Upper lobe of left lung (tissue), 6 donors: ENCODE results near the gene CAMK4. TPM values are rescaled to one million over a fixed set of nuclear protein-coding genes. Genes with fewer than 3 reads are reported as not detected.
A peak's percentile ranks its signal among the peaks of the same experiment; 100 is the strongest.

Experiments used
- ATAC-seq, 2 donors: fragments of 200-7000 bp; cut with Tn5 transposase; one replicate each; pipeline ENCODE4 v1.9.1; 2022; ENCODE audit warnings: mild to moderate bottlenecking in 2 of 2, moderate library complexity in 2 of 2; ENCODE audit not compliant: low FRiP score in 2 of 2
- DNase-seq, 2 donors: peaks; one replicate each; pipeline ENCODE4 v3.0.0-alpha.2; 2019 to 2020
- H3K27ac ChIP-seq, 4 donors: fragments of 200-600 bp; sonication (generic); one replicate each; pipeline ENCODE4 v1.5.1; 2016 to 2019
- H3K27me3 ChIP-seq, 4 donors: fragments of 200-600 bp; sonication (generic); one replicate each; pipeline ENCODE4 v1.5.1; 2017 to 2019
- H3K36me3 ChIP-seq, 4 donors: fragments of 200-600 bp; sonication (generic); one replicate each; pipeline ENCODE4 v1.5.1; 2016 to 2019
- H3K4me1 ChIP-seq, 4 donors: fragments of 200-600 bp; sonication (generic); one replicate each; pipeline ENCODE4 v1.5.1; 2018 to 2019
- H3K4me3 ChIP-seq, 4 donors: fragments of 200-600 bp; sonication (generic); one replicate each; pipeline ENCODE4 v1.5.1; 2017 to 2019; ENCODE audit warnings: mild to moderate bottlenecking in 2 of 4, moderate library complexity in 1 of 4
- H3K9me3 ChIP-seq, 4 donors: fragments of 200-600 bp; sonication (generic); one replicate each; pipeline ENCODE4 v1.5.1; 2018 to 2019
- EP300 ChIP-seq, 4 donors: sonication (generic); formaldehyde crosslinking; IDR thresholded peaks; one replicate each; pipeline ENCODE4 v1.5.1; 2017; ENCODE audit warnings: antibody characterized with exemption in 4 of 4, control low read depth in 2 of 4
- POLR2A ChIP-seq, 4 donors: fragments of 450-650 bp; IDR thresholded peaks; one replicate each; pipeline ENCODE4 v1.5.1; 2016 to 2017; ENCODE audit warnings: antibody characterized with exemption in 4 of 4, mild to moderate bottlenecking in 2 of 4
- POLR2AphosphoS5 ChIP-seq, 2 donors: sonication (generic); formaldehyde crosslinking; IDR thresholded peaks; one replicate each; pipeline ENCODE4 v1.5.1; 2017; ENCODE audit warnings: antibody characterized with exemption in 2 of 2
- WGBS, 2 donors: methylation state at CpG; one replicate each; pipeline ENCODE4 v1.1.5; 2017 to 2018; 5-methylcytosine and 5-hydroxymethylcytosine counted together
- total RNA-seq, 6 donors: library from RNA; depleted of rRNA in 4 of 6; stranded (reverse); fragments of >200 nt in 4 of 6; gene quantifications; one replicate each; pipeline versions ENCODE4 v1.1.0 to v1.2.1, GENCODE V29; 2016 to 2021
- TF ChIP-seq, protein P1 (sequence below), 6 experiments: fragments of 450-650 bp in 4 of 6; fragments of 200-600 bp in 2 of 6; sonication (generic) in 2 of 6; IDR thresholded peaks; one replicate each; pipeline ENCODE4 v1.5.1; 2016 to 2019; ENCODE audit warnings: antibody characterized with exemption in 6 of 6
- donor health status: DM: no; HTN: no; CAD: no; lungs with moderate emphysema.
- donor health status: DM: no; HTN: yes; CAD: no; lungs with severe emphysema.

The CAMK4 gene
- total RNA-seq, 6 donors from 2014 or later, result 1.8 to 36.7 (median 2.2) TPM

DNA sequence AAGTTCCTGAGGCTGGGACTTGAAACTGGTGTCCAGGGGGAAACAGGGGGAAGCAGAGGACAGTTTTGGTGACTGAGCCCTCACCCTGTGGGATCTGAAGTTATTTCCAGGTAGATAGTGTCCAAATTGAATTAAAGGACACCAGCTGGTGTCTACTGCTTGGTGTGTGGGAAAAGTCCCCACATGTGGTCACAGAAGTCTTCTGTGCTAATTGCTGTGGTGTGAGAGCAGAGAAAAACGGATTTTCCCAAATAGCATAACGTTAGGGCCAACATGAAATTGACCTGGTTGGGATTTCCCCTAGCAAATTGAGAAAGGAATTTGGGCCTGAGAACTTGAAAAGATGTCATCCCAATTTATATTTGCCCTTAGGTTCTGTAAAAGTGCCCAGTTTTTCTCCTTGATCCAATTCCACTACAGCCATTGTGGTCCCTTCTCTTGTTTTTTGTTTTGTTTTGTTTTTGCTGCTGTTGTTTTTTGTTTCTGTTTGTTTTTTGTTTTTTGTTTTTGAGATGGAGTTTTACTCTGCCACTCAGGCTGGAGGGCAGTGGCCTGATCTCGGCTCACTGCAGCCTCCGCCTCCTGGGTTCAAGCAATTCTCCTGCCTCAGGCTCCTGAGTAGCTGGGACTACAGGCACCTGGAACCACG lies 293.8 kb downstream of the CAMK4 start:
- H3K36me3 ChIP-seq, result no peaks in the 10 kb centered on the region
- TF ChIP-seq, protein P1, sequence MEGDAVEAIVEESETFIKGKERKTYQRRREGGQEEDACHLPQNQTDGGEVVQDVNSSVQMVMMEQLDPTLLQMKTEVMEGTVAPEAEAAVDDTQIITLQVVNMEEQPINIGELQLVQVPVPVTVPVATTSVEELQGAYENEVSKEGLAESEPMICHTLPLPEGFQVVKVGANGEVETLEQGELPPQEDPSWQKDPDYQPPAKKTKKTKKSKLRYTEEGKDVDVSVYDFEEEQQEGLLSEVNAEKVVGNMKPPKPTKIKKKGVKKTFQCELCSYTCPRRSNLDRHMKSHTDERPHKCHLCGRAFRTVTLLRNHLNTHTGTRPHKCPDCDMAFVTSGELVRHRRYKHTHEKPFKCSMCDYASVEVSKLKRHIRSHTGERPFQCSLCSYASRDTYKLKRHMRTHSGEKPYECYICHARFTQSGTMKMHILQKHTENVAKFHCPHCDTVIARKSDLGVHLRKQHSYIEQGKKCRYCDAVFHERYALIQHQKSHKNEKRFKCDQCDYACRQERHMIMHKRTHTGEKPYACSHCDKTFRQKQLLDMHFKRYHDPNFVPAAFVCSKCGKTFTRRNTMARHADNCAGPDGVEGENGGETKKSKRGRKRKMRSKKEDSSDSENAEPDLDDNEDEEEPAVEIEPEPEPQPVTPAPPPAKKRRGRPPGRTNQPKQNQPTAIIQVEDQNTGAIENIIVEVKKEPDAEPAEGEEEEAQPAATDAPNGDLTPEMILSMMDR (IDR thresholded peaks at IDR 0.05), result no peak
- TF ChIP-seq POLR2A (IDR thresholded peaks at IDR 0.05), result no peak
- no peak for TF ChIP-seq EP300 (IDR thresholded peaks at IDR 0.05)
- no peak for TF ChIP-seq POLR2AphosphoS5 (IDR thresholded peaks at IDR 0.05)
- no peak overlapping the region for H3K27ac ChIP-seq
- no peaks in the 10 kb centered on the region for H3K9me3 ChIP-seq
- 93 to 94% methylated on average over 5 of the region's 5 CpGs for WGBS, 2 donors
- H3K27me3 ChIP-seq, result no peaks in the 10 kb centered on the region
- H3K4me1 ChIP-seq, result peaks cover 0 to 8% (median 1%) of the 10 kb centered on the region in 4 donors
- DNase-seq, result no peak
- no peak overlapping the region for H3K4me3 ChIP-seq
- ATAC-seq, result no peak

DNA sequence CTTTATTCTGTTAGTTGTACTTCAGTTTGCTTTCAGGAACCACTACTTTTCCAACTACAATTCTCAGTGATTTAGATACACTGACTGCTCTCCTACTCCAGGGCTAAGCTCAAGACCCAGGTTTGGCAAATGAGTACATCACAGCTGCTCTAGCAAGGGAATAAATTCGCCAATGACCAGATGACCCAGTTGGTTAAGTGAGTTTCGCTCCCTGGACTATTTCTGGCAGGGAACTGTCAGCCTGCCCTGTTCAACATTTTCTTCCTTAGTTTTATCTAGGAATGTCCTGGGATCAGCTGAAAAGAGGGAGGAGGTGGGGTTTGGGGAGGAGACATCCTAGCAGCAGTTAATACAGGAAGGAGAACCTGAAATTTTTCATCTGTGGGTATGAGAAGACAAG lies 294.6 kb downstream of the CAMK4 start:
- 74 to 91% methylated on average over 2 of the region's 2 CpGs for WGBS, 2 donors

DNA sequence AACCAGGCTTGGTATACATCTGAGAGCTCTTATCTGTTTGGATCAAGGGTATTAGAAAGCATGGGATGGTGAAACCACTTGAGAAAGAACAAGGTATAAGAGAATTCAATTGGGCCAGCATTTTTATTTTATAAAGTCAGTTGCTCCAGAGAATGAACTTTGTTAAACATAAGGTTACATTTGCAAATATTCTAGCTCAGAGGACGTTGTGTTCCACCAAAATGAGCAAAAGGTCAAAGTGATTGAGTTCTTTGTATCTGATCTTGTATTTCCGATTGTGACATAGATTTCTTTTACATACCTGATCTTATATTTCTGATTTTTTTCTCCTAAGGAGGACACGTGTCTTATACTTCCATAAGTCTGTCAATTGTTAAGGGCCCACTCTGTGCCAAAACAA lies 296.7 kb downstream of the CAMK4 start:
- Histone ChIP-seq H3K36me3 (no peaks in the 10 kb centered on the region), H3K27ac (no peak overlapping the region), H3K9me3 (no peaks in the 10 kb centered on the region), H3K4me3 (no peak overlapping the region), H3K27me3 (no peaks in the 10 kb centered on the region), H3K4me1 (no peaks in the 10 kb centered on the region)
- 63 to 73% methylated on average over 3 of the region's 3 CpGs for WGBS, 2 donors
- DNase-seq, result no peak
- TF ChIP-seq, protein P1 (IDR thresholded peaks at IDR 0.05), result no peak
- ATAC-seq, result no peak

More for the DNA sequence above, 294.6 kb downstream of the CAMK4 start:
- DNase-seq (no peak), ATAC-seq (no peak)
- Histone ChIP-seq H3K9me3 (no peaks in the 10 kb centered on the region), H3K36me3 (no peaks in the 10 kb centered on the region), H3K4me1 (peaks cover 0 to under 1% (median 0%) of the 10 kb centered on the region in 4 donors), H3K27me3 (no peaks in the 10 kb centered on the region), H3K4me3 (no peak overlapping the region), H3K27ac (no peak overlapping the region)
- no peak for TF ChIP-seq POLR2A (IDR thresholded peaks at IDR 0.05)
- TF ChIP-seq, protein P1 (IDR thresholded peaks at IDR 0.05), result no peak
- no peak for TF ChIP-seq EP300 (IDR thresholded peaks at IDR 0.05)

DNA sequence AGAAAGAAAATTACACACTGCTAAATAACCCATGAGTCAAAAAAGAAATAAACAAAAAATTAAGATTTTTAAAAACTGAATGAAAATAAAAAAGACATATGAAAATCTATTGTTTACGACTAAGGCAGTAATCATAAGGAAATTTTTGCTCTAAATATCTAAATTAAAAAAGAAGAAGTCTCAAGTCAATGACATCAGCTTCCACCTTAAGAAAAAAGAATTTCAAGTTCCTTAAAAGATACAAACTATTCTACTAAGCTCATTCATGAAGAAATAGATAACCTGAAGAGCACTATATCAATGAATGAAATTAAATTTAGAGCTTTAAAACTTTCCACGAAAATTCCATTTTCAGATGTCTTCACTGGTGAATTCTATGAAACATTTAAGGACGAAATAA lies 303.9 kb downstream of the CAMK4 start:
- no peaks in the 10 kb centered on the region for H3K27me3 ChIP-seq
- H3K9me3 ChIP-seq, result no peaks in the 10 kb centered on the region
- WGBS, 2 donors, result 85 to 94% methylated on average over 3 of the region's 3 CpGs
- H3K4me1 ChIP-seq, result peaks cover 11 to 17% (median 14%) of the 10 kb centered on the region in 4 donors
- DNase-seq (no peak), ATAC-seq (no peak)
- H3K27ac ChIP-seq, result no peak overlapping the region
- no peaks in the 10 kb centered on the region for H3K36me3 ChIP-seq
- TF ChIP-seq POLR2A (IDR thresholded peaks at IDR 0.05), result no peak
- TF ChIP-seq POLR2AphosphoS5 (IDR thresholded peaks at IDR 0.05), result no peak
- TF ChIP-seq, protein P1 (IDR thresholded peaks at IDR 0.05), result no peak
- TF ChIP-seq EP300 (IDR thresholded peaks at IDR 0.05), result no peak
- H3K4me3 ChIP-seq, result no peak overlapping the region

DNA sequence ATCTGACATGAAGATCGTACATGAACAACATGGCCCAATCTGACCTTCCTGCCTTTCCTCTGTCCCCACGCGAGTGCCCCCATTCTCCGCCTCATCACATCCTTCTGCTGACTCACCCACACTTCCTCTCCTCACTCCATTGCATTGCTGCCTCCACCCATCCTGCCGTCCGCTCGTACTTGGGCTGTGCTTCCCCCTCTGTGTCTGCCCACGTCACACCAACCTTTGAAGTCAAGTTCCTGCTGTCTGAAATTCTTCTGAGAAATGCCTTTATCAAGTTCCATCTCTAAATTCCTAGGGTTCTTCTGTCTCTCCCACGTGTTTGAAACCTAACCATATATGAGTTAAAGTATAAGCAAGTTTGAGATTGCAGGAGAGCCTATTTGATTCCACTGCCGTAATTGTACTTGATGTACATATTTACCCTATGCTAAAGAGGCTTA lies 306.1 kb downstream of the CAMK4 start:
- TF ChIP-seq POLR2AphosphoS5 (IDR thresholded peaks at IDR 0.05), result peak; percentile 93 to 95
- TF ChIP-seq, protein P1 (IDR thresholded peaks at IDR 0.05), result no peak
- peak in 2 of 4 donors; percentile 90 to 93 for TF ChIP-seq EP300 (IDR thresholded peaks at IDR 0.05)
- no peak for TF ChIP-seq POLR2A (IDR thresholded peaks at IDR 0.05)
- 21 to 28% methylated on average over 10 of the region's 10 CpGs for WGBS, 2 donors
- ATAC-seq (peak; percentile 91 to 95), DNase-seq (peak in 1 of 2 donors; percentile 86)
- Histone ChIP-seq H3K27ac (peak overlapping the region; percentile 60 to 75 (median 70)), H3K36me3 (no peaks in the 10 kb centered on the region), H3K27me3 (no peaks in the 10 kb centered on the region), H3K4me3 (no peak overlapping the region), H3K9me3 (no peaks in the 10 kb centered on the region), H3K4me1 (peaks cover 11 to 23% (median 16%) of the 10 kb centered on the region in 4 donors)
